ENCODE data around the gene TCP11L2.

The TCP11L2 gene

GRCh38 chr12:106292339-106292738 lies 10.2 kb upstream of the TCP11L2 start:
- H3K4me3 ChIP-seq (ENCODE audit: low read length in 2 of 2), result no peak overlapping the region
- H3K9ac ChIP-seq (ENCODE audit: low read depth in 1 of 2, low read length in 2 of 2), result no peak overlapping the region
- H3K4me1 ChIP-seq (ENCODE audit: control insufficient read depth in 2 of 2, insufficient read depth in 2 of 2, low read length in 2 of 2), result peaks cover 0 to 9% of the 10 kb centered on the region in 2 donors
- H3K27me3 ChIP-seq (ENCODE audit: control insufficient read depth in 2 of 2, insufficient read depth in 2 of 2, low read length in 2 of 2), result no peaks in the 10 kb centered on the region
- H3K36me3 ChIP-seq (ENCODE audit: control insufficient read depth in 2 of 2, insufficient read depth in 2 of 2, low read length in 2 of 2), result no peaks in the 10 kb centered on the region
- H3K27ac ChIP-seq (ENCODE audit: low read depth in 2 of 2, low read length in 2 of 2), result no peak overlapping the region
- no peaks in the 10 kb centered on the region for H3K9me3 ChIP-seq (ENCODE audit: control insufficient read depth in 2 of 2, low read length in 2 of 2)

GRCh38 chr12:106296179-106296877 lies 6.2 kb upstream of the TCP11L2 start:
- no peak overlapping the region for H3K9ac ChIP-seq (ENCODE audit: low read depth in 1 of 2, low read length in 2 of 2)
- H3K27me3 ChIP-seq (ENCODE audit: control insufficient read depth in 2 of 2, insufficient read depth in 2 of 2, low read length in 2 of 2), result no peaks in the 10 kb centered on the region
- no peak overlapping the region for H3K27ac ChIP-seq (ENCODE audit: low read depth in 2 of 2, low read length in 2 of 2)
- H3K36me3 ChIP-seq (ENCODE audit: control insufficient read depth in 2 of 2, insufficient read depth in 2 of 2, low read length in 2 of 2), result no peaks in the 10 kb centered on the region
- no peaks in the 10 kb centered on the region for H3K9me3 ChIP-seq (ENCODE audit: control insufficient read depth in 2 of 2, low read length in 2 of 2)
- H3K4me3 ChIP-seq (ENCODE audit: low read length in 2 of 2), result no peak overlapping the region
- H3K4me1 ChIP-seq (ENCODE audit: control insufficient read depth in 2 of 2, insufficient read depth in 2 of 2, low read length in 2 of 2), result peaks cover 11 to 16% of the 10 kb centered on the region in 2 donors

- Histone ChIP-seq H3K4me3 (ENCODE audit: low read length in 2 of 2) (no peak overlapping the region), H3K9ac (ENCODE audit: low read depth in 1 of 2, low read length in 2 of 2) (no peak overlapping the region), H3K27ac (ENCODE audit: low read depth in 2 of 2, low read length in 2 of 2) (no peak overlapping the region), H3K27me3 (ENCODE audit: control insufficient read depth in 2 of 2, insufficient read depth in 2 of 2, low read length in 2 of 2) (no peaks in the 10 kb centered on the region), H3K9me3 (ENCODE audit: control insufficient read depth in 2 of 2, low read length in 2 of 2) (no peaks in the 10 kb centered on the region), H3K36me3 (ENCODE audit: control insufficient read depth in 2 of 2, insufficient read depth in 2 of 2, low read length in 2 of 2) (no peaks in the 10 kb centered on the region), H3K4me1 (ENCODE audit: control insufficient read depth in 2 of 2, insufficient read depth in 2 of 2, low read length in 2 of 2) (peaks cover 17 to 19% of the 10 kb centered on the region in 2 donors)
These were observed 5.5 kb upstream of the TCP11L2 start for GRCh38 chr12:106297075-106297474.

GRCh38 chr12:106297681-106298080 lies 4.9 kb upstream of the TCP11L2 start:
- H3K27ac ChIP-seq (ENCODE audit: low read depth in 2 of 2, low read length in 2 of 2), result no peak overlapping the region
- no peak overlapping the region for H3K4me3 ChIP-seq (ENCODE audit: low read length in 2 of 2)

GRCh38 chr12:106299202-106299774 lies 3.2 kb upstream of the TCP11L2 start:
- Histone ChIP-seq H3K36me3 (ENCODE audit: control insufficient read depth in 2 of 2, insufficient read depth in 2 of 2, low read length in 2 of 2) (no peaks in the 10 kb centered on the region), H3K9me3 (ENCODE audit: control insufficient read depth in 2 of 2, low read length in 2 of 2) (no peaks in the 10 kb centered on the region), H3K4me3 (ENCODE audit: low read length in 2 of 2) (no peak overlapping the region), H3K4me1 (ENCODE audit: control insufficient read depth in 2 of 2, insufficient read depth in 2 of 2, low read length in 2 of 2) (peaks cover 24 to 29% of the 10 kb centered on the region in 2 donors), H3K27ac (ENCODE audit: low read depth in 2 of 2, low read length in 2 of 2) (peak overlapping the region in 1 of 2 donors; percentile 3), H3K27me3 (ENCODE audit: control insufficient read depth in 2 of 2, insufficient read depth in 2 of 2, low read length in 2 of 2) (no peaks in the 10 kb centered on the region), H3K9ac (ENCODE audit: low read depth in 1 of 2, low read length in 2 of 2) (no peak overlapping the region)

More at GRCh38 chr12:106297681-106298080, 4.9 kb upstream of the TCP11L2 start:
- Histone ChIP-seq H3K9me3 (ENCODE audit: control insufficient read depth in 2 of 2, low read length in 2 of 2) (no peaks in the 10 kb centered on the region), H3K4me1 (ENCODE audit: control insufficient read depth in 2 of 2, insufficient read depth in 2 of 2, low read length in 2 of 2) (peaks cover 17 to 19% of the 10 kb centered on the region in 2 donors), H3K27me3 (ENCODE audit: control insufficient read depth in 2 of 2, insufficient read depth in 2 of 2, low read length in 2 of 2) (no peaks in the 10 kb centered on the region), H3K36me3 (ENCODE audit: control insufficient read depth in 2 of 2, insufficient read depth in 2 of 2, low read length in 2 of 2) (no peaks in the 10 kb centered on the region), H3K9ac (ENCODE audit: low read depth in 1 of 2, low read length in 2 of 2) (no peak overlapping the region)

- Histone ChIP-seq H3K36me3 (ENCODE audit: control insufficient read depth in 2 of 2, insufficient read depth in 2 of 2, low read length in 2 of 2) (peaks cover 0 to 3% of the 10 kb centered on the region in 2 donors), H3K4me3 (ENCODE audit: low read length in 2 of 2) (no peak overlapping the region), H3K27me3 (ENCODE audit: control insufficient read depth in 2 of 2, insufficient read depth in 2 of 2, low read length in 2 of 2) (no peaks in the 10 kb centered on the region), H3K4me1 (ENCODE audit: control insufficient read depth in 2 of 2, insufficient read depth in 2 of 2, low read length in 2 of 2) (peaks cover 27 to 39% of the 10 kb centered on the region in 2 donors), H3K27ac (ENCODE audit: low read depth in 2 of 2, low read length in 2 of 2) (peak overlapping the region; percentile 99), H3K9ac (ENCODE audit: low read depth in 1 of 2, low read length in 2 of 2) (no peak overlapping the region), H3K9me3 (ENCODE audit: control insufficient read depth in 2 of 2, low read length in 2 of 2) (no peaks in the 10 kb centered on the region)
These were observed 1.8 kb upstream of the TCP11L2 start for GRCh38 chr12:106300761-106301160.

GRCh38 chr12:106301241-106301610 lies 1.3 kb upstream of the TCP11L2 start:
- Histone ChIP-seq H3K27me3 (ENCODE audit: control insufficient read depth in 2 of 2, insufficient read depth in 2 of 2, low read length in 2 of 2) (no peaks in the 10 kb centered on the region), H3K9me3 (ENCODE audit: control insufficient read depth in 2 of 2, low read length in 2 of 2) (no peaks in the 10 kb centered on the region), H3K27ac (ENCODE audit: low read depth in 2 of 2, low read length in 2 of 2) (peak overlapping the region; percentile 99), H3K4me1 (ENCODE audit: control insufficient read depth in 2 of 2, insufficient read depth in 2 of 2, low read length in 2 of 2) (peaks cover 27 to 41% of the 10 kb centered on the region in 2 donors), H3K4me3 (ENCODE audit: low read length in 2 of 2) (peak overlapping the region; percentile 88 to 93), H3K9ac (ENCODE audit: low read depth in 1 of 2, low read length in 2 of 2) (peak overlapping the region; percentile 86 to 92), H3K36me3 (ENCODE audit: control insufficient read depth in 2 of 2, insufficient read depth in 2 of 2, low read length in 2 of 2) (peaks cover 0 to 3% of the 10 kb centered on the region in 2 donors)

GRCh38 chr12:106301611-106302321 lies 767 bp upstream of the TCP11L2 start:
- H3K27ac ChIP-seq (ENCODE audit: low read depth in 2 of 2, low read length in 2 of 2), result peak overlapping the region; percentile 99
- H3K9me3 ChIP-seq (ENCODE audit: control insufficient read depth in 2 of 2, low read length in 2 of 2), result no peaks in the 10 kb centered on the region
- H3K4me3 ChIP-seq (ENCODE audit: low read length in 2 of 2), result peak overlapping the region; percentile 88 to 93
- H3K9ac ChIP-seq (ENCODE audit: low read depth in 1 of 2, low read length in 2 of 2), result peak overlapping the region; percentile 86 to 92
- no peaks in the 10 kb centered on the region for H3K27me3 ChIP-seq (ENCODE audit: control insufficient read depth in 2 of 2, insufficient read depth in 2 of 2, low read length in 2 of 2)
- H3K4me1 ChIP-seq (ENCODE audit: control insufficient read depth in 2 of 2, insufficient read depth in 2 of 2, low read length in 2 of 2), result peaks cover 27 to 43% of the 10 kb centered on the region in 2 donors
- H3K36me3 ChIP-seq (ENCODE audit: control insufficient read depth in 2 of 2, insufficient read depth in 2 of 2, low read length in 2 of 2), result peaks cover 0 to 3% of the 10 kb centered on the region in 2 donors

- peak overlapping the region; percentile 78 to 96 for H3K9ac ChIP-seq (ENCODE audit: low read depth in 1 of 2, low read length in 2 of 2)
- no peaks in the 10 kb centered on the region for H3K9me3 ChIP-seq (ENCODE audit: control insufficient read depth in 2 of 2, low read length in 2 of 2)
- H3K27ac ChIP-seq (ENCODE audit: low read depth in 2 of 2, low read length in 2 of 2), result peak overlapping the region; percentile 99
- peaks cover 0 to 3% of the 10 kb centered on the region in 2 donors for H3K36me3 ChIP-seq (ENCODE audit: control insufficient read depth in 2 of 2, insufficient read depth in 2 of 2, low read length in 2 of 2)
- H3K27me3 ChIP-seq (ENCODE audit: control insufficient read depth in 2 of 2, insufficient read depth in 2 of 2, low read length in 2 of 2), result no peaks in the 10 kb centered on the region
- H3K4me3 ChIP-seq (ENCODE audit: low read length in 2 of 2), result peak overlapping the region; percentile 93 to 96
- peaks cover 34 to 57% of the 10 kb centered on the region in 2 donors for H3K4me1 ChIP-seq (ENCODE audit: control insufficient read depth in 2 of 2, insufficient read depth in 2 of 2, low read length in 2 of 2)
These were observed 778 bp downstream of the TCP11L2 start for GRCh38 chr12:106303202-106303820.

Measured in mucosa of rectum (tissue), 2 donors.